Lung (tissue), 12 donors: ENCODE results near the gene LRCH3. TPM values are rescaled to one million over a fixed set of nuclear protein-coding genes. Genes with fewer than 3 reads are reported as not detected.
A peak's percentile ranks its signal among the peaks of the same experiment; 100 is the strongest.
"Not testable (repeated sequence)": the region's sequence is repeated elsewhere in the genome, so short reads cannot be mapped to it uniquely, and the experiment has no call there.

Experiments
- ATAC-seq: fragments of 200-7000 bp; cut with Tn5 transposase; one replicate; pipeline ENCODE4 v1.9.1; 2020; ENCODE audit warnings: moderate number of reproducible peaks; ENCODE audit not compliant: insufficient read depth, low FRiP score
- DNase-seq, 3 donors: peaks; one replicate each; pipeline ENCODE4 v3.0.0-alpha.2; 2013 to 2017
- H3K27ac ChIP-seq, 2 donors: one replicate each; pipeline ENCODE4 v1.5.1; 2013; ENCODE audit warnings: mild to moderate bottlenecking in 2 of 2, moderate library complexity in 2 of 2, control low read depth in 1 of 2, inconsistent platforms in 1 of 2, low read depth in 1 of 2, low read length in 1 of 2
- H3K27me3 ChIP-seq, 3 donors: one replicate each; pipeline ENCODE4 v1.5.1; 2013; ENCODE audit warnings: low read length in 2 of 3; ENCODE audit not compliant: control insufficient read depth in 3 of 3, insufficient read depth in 3 of 3
- H3K36me3 ChIP-seq, 4 donors: one replicate each; pipeline ENCODE4 v1.5.1; 2013; ENCODE audit warnings: low read length in 4 of 4, mild to moderate bottlenecking in 1 of 4, moderate library complexity in 1 of 4; ENCODE audit not compliant: control insufficient read depth in 4 of 4, insufficient read depth in 4 of 4
- H3K4me1 ChIP-seq, 5 donors: one replicate each; pipeline ENCODE4 v1.5.1; 2013; ENCODE audit warnings: low read length in 5 of 5, mild to moderate bottlenecking in 2 of 5, moderate library complexity in 1 of 5; ENCODE audit not compliant: control insufficient read depth in 5 of 5, insufficient read depth in 5 of 5
- H3K4me3 ChIP-seq: one replicate; pipeline ENCODE4 v1.5.1; 2013; ENCODE audit warnings: mild to moderate bottlenecking, control low read depth, moderate library complexity
- H3K9ac ChIP-seq, 2 donors: one replicate each; pipeline ENCODE4 v1.5.1; 2013; ENCODE audit warnings: low read length in 2 of 2, control low read depth in 1 of 2; ENCODE audit not compliant: insufficient read depth in 1 of 2
- H3K9me3 ChIP-seq, 4 donors: one replicate each; pipeline ENCODE4 v1.5.1; 2013; ENCODE audit warnings: low read length in 3 of 4, mild to moderate bottlenecking in 1 of 4, moderate library complexity in 1 of 4; ENCODE audit not compliant: control insufficient read depth in 4 of 4, insufficient read depth in 3 of 4
- CTCF ChIP-seq: IDR thresholded peaks from 2 replicates; pipeline ENCODE4 v1.5.1; 2012; ENCODE audit warnings: mild to moderate bottlenecking; ENCODE audit errors: control extremely low read depth, extremely low read depth
- WGBS, 2 donors: extraction: QIAGEN DNeasy Blood & Tissue Kit; methylation state at CpG; one replicate each; pipeline ENCODE4 v1.1.7; 2013; 5-methylcytosine and 5-hydroxymethylcytosine counted together
- polyA plus RNA-seq, 2 donors: library from polyadenylated mRNA; stranded (reverse); fragments of 200-250 nt; gene quantifications; one replicate each; pipeline ENCODE4 v1.2.1, GENCODE V29; 2013
- total RNA-seq, 2 donors: library from RNA; depleted of rRNA in 1 of 2; stranded (reverse); fragments of >200 nt in 1 of 2; gene quantifications; one replicate each; pipeline ENCODE4 v1.2.1, GENCODE V29; 2014 to 2021
- donor health status: control.
- donor health status: control.
- donor health status: Bipolar disorder and iron deficiency.
- donor health status: healthy.
- donor health status: DM: yes; HTN: yes; CAD: no.

LRCH3 gene
- total and polyA plus RNA-seq, 4 donors, result 7.7 to 228 (median 26.1) TPM

DNA sequence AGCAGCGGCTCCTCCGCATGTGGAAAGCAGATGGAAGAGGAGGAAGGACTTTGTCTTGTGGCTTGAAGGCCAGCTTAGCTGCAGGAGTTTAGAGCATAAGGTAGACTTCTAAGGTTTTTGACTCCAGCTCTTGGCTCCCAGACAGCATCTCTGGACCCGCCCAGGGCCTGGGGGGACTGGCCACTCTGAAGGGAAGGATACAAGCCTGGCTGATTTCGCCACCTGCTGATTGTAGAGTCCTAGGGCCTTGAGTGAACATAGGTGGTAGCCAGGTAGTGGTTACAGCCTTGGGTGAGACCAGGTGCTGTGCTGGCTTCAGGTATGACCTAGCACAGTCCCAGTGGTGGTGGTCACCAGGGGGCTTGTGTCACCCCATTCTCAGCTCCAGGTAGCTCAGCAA lies 110.6 kb downstream of the LRCH3 start:
- 94 to 97% methylated on average over 4 of the region's 4 CpGs for WGBS, 2 donors

GRCh38 chr3:197906023-197906849 lies 115.2 kb downstream of the LRCH3 start:
- peak; percentile 92 for ATAC-seq
- Histone ChIP-seq H3K4me3 (no peak overlapping the region), H3K9me3 (no peaks in the 10 kb centered on the region), H3K4me1 (no peaks in the 10 kb centered on the region), H3K27me3 (no peaks in the 10 kb centered on the region), H3K9ac (no peak overlapping the region), H3K36me3 (no peaks in the 10 kb centered on the region), H3K27ac (no peak overlapping the region)
- peak; percentile 84 to 89 (median 87) for DNase-seq
- peak; percentile 98 for TF ChIP-seq CTCF
- WGBS, 2 donors, result 17 to 20% methylated on average over 17 of the region's 17 CpGs

More for the DNA sequence above, 110.6 kb downstream of the LRCH3 start:
- H3K4me3 ChIP-seq, result no peak overlapping the region
- H3K9me3 ChIP-seq, result no peaks in the 10 kb centered on the region
- no peaks in the 10 kb centered on the region for H3K27me3 ChIP-seq
- H3K9ac ChIP-seq, result no peak overlapping the region
- H3K36me3 ChIP-seq, result no peaks in the 10 kb centered on the region
- H3K4me1 ChIP-seq, result no peaks in the 10 kb centered on the region
- no peak for TF ChIP-seq CTCF
- no peak overlapping the region for H3K27ac ChIP-seq
- DNase-seq (no peak), ATAC-seq (no peak)

- Histone ChIP-seq H3K36me3 (no peaks in the 10 kb centered on the region), H3K9ac (no peak overlapping the region), H3K4me1 (no peaks in the 10 kb centered on the region), H3K9me3 (no peaks in the 10 kb centered on the region), H3K4me3 (no peak overlapping the region), H3K27me3 (no peaks in the 10 kb centered on the region), H3K27ac (no peak overlapping the region)
- ATAC-seq (no peak), DNase-seq (no peak)
- TF ChIP-seq CTCF, result no peak
- 62 to 89% methylated on average over 3 of the region's 3 CpGs for WGBS, 2 donors
Measured at GRCh38 chr3:197906850-197907187, 115.8 kb downstream of the LRCH3 start.

- WGBS, 2 donors, result 84 to 90% methylated on average over 2 of the region's 2 CpGs
- Histone ChIP-seq H3K27me3 (no peaks in the 10 kb centered on the region), H3K4me1 (no peaks in the 10 kb centered on the region), H3K9ac (no peak overlapping the region), H3K9me3 (no peaks in the 10 kb centered on the region), H3K4me3 (no peak overlapping the region), H3K27ac (no peak overlapping the region), H3K36me3 (no peaks in the 10 kb centered on the region)
- TF ChIP-seq CTCF, result no peak
- ATAC-seq, result no peak
- DNase-seq, result no peak
Measured at GRCh38 chr3:197907196-197907595, 116.1 kb downstream of the LRCH3 start.

- not testable (repeated sequence) for H3K27me3 ChIP-seq
- whole genome bisulfite sequencing, 2 donors, result 97 to 100% methylated on average over 2 of the region's 2 CpGs
Measured at GRCh38 chr3:197908550-197908949, 117.5 kb downstream of the LRCH3 start.

More at GRCh38 chr3:197908550-197908949, 117.5 kb downstream of the LRCH3 start:
- not testable (repeated sequence) for H3K27ac ChIP-seq, H3K4me1 ChIP-seq, DNase-seq, ATAC-seq, H3K9ac ChIP-seq, H3K9me3 ChIP-seq, H3K4me3 ChIP-seq, H3K36me3 ChIP-seq
